ENCODE measurements around the gene WRNIP1.

GRCh38 chr6:2751871-2752270, 13.3 kb upstream of the WRNIP1 start:
- no peak for TF ChIP-seq MAX (IDR thresholded peaks at IDR 0.05)
- TF ChIP-seq POLR2A (IDR thresholded peaks at IDR 0.05; ENCODE audit: control extremely low read depth in 1 of 2, low read depth in 2 of 2, low read length in 2 of 2), result no peak
- no peak for TF ChIP-seq E2F6 (IDR thresholded peaks at IDR 0.05)
- TF ChIP-seq CTCF (IDR thresholded peaks at IDR 0.05; ENCODE audit: control extremely low read depth in 1 of 3, insufficient read depth in 1 of 3, low read depth in 1 of 3, low read length in 3 of 3), result no peak
- TF ChIP-seq USF2 (IDR thresholded peaks at IDR 0.05; ENCODE audit: low read length), result no peak
- TF ChIP-seq NRF1 (IDR thresholded peaks at IDR 0.05; ENCODE audit: low read depth, low read length), result no peak
- TF ChIP-seq POLR2AphosphoS5 (IDR thresholded peaks at IDR 0.05; ENCODE audit: low read depth, low read length), result no peak

All from H1 (cell line).